GM12878 (cell line): ENCODE measurements around the gene CD82. TPM values are rescaled to one million over a fixed set of nuclear protein-coding genes. Genes with fewer than 3 reads are reported as not detected.

Experiments used
- BCL3 ChIP-seq: IDR thresholded peaks from 2 replicates; pipeline ENCODE4 v1.6.1; 2011; ENCODE audit warnings: borderline replicate concordance, low read depth, mild to moderate bottlenecking, moderate library complexity, low read length; ENCODE audit not compliant: insufficient read depth, poor library complexity, severe bottlenecking
- CHD4 ChIP-seq: fragments of 200-600 bp; sonication (generic); IDR thresholded peaks from 2 replicates; pipeline ENCODE4 v1.6.1; 2016; ENCODE audit warnings: mild to moderate bottlenecking
- CREM ChIP-seq: IDR thresholded peaks from 2 replicates; pipeline ENCODE4 v1.6.1; 2014; ENCODE audit warnings: antibody characterized with exemption, low read depth
- DPF2 ChIP-seq: fragments of 450-650 bp; IDR thresholded peaks from 2 replicates; pipeline ENCODE4 v1.6.1; 2017; ENCODE audit warnings: mild to moderate bottlenecking
- EP300 ChIP-seq, 2 experiments: fragments of 150-350 bp in 1 of 2; IDR thresholded peaks; 2 replicates each; pipeline ENCODE4 v1.6.1; 2011 to 2012; ENCODE audit warnings: low read depth in 2 of 2, low read length in 2 of 2, borderline replicate concordance in 1 of 2, improper control_type of control experiment in 1 of 2, inconsistent platforms in 1 of 2; ENCODE audit not compliant: control insufficient read depth in 1 of 2
- EZH2 ChIP-seq: IDR thresholded peaks from 2 replicates; pipeline ENCODE4 v1.6.1; 2012; ENCODE audit warnings: low read depth, mild to moderate bottlenecking, control low read depth, inconsistent platforms, low read length, borderline replicate concordance; ENCODE audit not compliant: control insufficient read depth
- HDAC6 ChIP-seq: fragments of 200-600 bp; sonication (generic); IDR thresholded peaks from one replicate; pipeline ENCODE4 v1.8.0; 2017; ENCODE audit warnings: antibody characterized with exemption; ENCODE audit not compliant: unreplicated experiment
- IKZF1 ChIP-seq: fragments of 450-650 bp; conservative IDR thresholded peaks from 2 replicates; pipeline ENCODE4 v1.6.1; 2017; ENCODE audit warnings: antibody characterized with exemption, mild to moderate bottlenecking
- MLLT1 ChIP-seq: fragments of 450-650 bp; IDR thresholded peaks from 2 replicates; pipeline ENCODE4 v1.6.1; 2016; ENCODE audit warnings: mild to moderate bottlenecking
- MTA2 ChIP-seq: fragments of 450-650 bp; IDR thresholded peaks from 2 replicates; pipeline ENCODE4 v1.6.1; 2016; ENCODE audit warnings: low read depth, mild to moderate bottlenecking, moderate library complexity
- NFYB ChIP-seq: IDR thresholded peaks from 2 replicates; pipeline ENCODE4 v1.6.1; 2011; ENCODE audit warnings: low read depth, mild to moderate bottlenecking, low read length, improper control_type of control experiment, moderate library complexity; ENCODE audit not compliant: insufficient read depth
- PAX5 ChIP-seq: IDR thresholded peaks from 2 replicates; pipeline ENCODE4 v1.6.1; 2011; ENCODE audit warnings: low read depth, low read length, borderline replicate concordance
- RELB ChIP-seq: fragments of 450-650 bp; IDR thresholded peaks from 2 replicates; pipeline ENCODE4 v1.6.1; 2017; ENCODE audit warnings: low read depth, mild to moderate bottlenecking, moderate library complexity
- SPI1 ChIP-seq: IDR thresholded peaks from 2 replicates; pipeline ENCODE4 v1.6.1; 2011; ENCODE audit warnings: low read depth, mild to moderate bottlenecking, low read length, moderate library complexity, borderline replicate concordance; ENCODE audit not compliant: insufficient read depth
- TBL1XR1 ChIP-seq: IDR thresholded peaks from 2 replicates; pipeline ENCODE4 v1.6.1; 2012; ENCODE audit warnings: low read depth, low read length, improper control_type of control experiment
- ZSCAN29 ChIP-seq: fragments of 450-650 bp; IDR thresholded peaks from 2 replicates; pipeline ENCODE4 v1.6.1; 2017; ENCODE audit warnings: mild to moderate bottlenecking, moderate library complexity
- polyA plus RNA-seq, 11 experiments: library from polyadenylated mRNA; depleted of rRNA in 4 of 11; unstranded in 6 of 11; stranded (reverse) in 5 of 11; fragments of >200 nt; fragmentation: Nextera tagmentation in 4 of 11; fragmentation: Illumina TruSeq in 1 of 11; extraction: Ambion mirVana in 4 of 11; extraction: Trizol in 1 of 11; gene quantifications; 1 replicate in 1 of 11; 2 replicates in 10 of 11; pipeline versions ENCODE4 v1.2.1 to v1.2.3, GENCODE V29; 2011 to 2016; ENCODE audit warnings: inconsistent platforms in 2 of 11, missing spikeins in 2 of 11, low read depth in 1 of 11
- total RNA-seq, 4 experiments: library from RNA; depleted of rRNA in 3 of 4; stranded (reverse); fragments of >200 nt in 3 of 4; fragmentation: Illumina TruSeq in 1 of 4; extraction: Trizol in 1 of 4; gene quantifications; 2 replicates each; pipeline versions ENCODE4 v1.2.1 to v1.2.3, GENCODE V29; 2013 to 2021
- TF ChIP-seq, protein P1 (sequence below): fragments of 450-650 bp; IDR thresholded peaks from 2 replicates; pipeline ENCODE4 v1.6.1; 2016; ENCODE audit warnings: mild to moderate bottlenecking
- TF ChIP-seq, protein P2 (sequence below): IDR thresholded peaks from 2 replicates; pipeline ENCODE4 v1.6.1; 2012; ENCODE audit warnings: low read depth, low read length, improper control_type of control experiment

The CD82 gene
- total and polyA plus RNA-seq, 10 of the 15 experiments (the other 5 are each of a cell fraction or from before 2014, with no cell fraction given): 5.2 to 180 (median 84.7) TPM

- TF ChIP-seq NFYB (no peak), RELB (peak; percentile 91), BCL3 (peak; percentile 83), CHD4 (no peak), TBL1XR1 (0 out of 2 replicates have a peak, but pooled peaks have one; percentile 15), PAX5 (peak; percentile 36), HDAC6 (no peak), MLLT1 (peak; percentile 78; the same call in 1 of the 2 replicates), SPI1 (peak; percentile 98), CREM (peak; percentile 50; the same call in 1 of the 2 replicates), EZH2 (no peak), DPF2 (peak; percentile 98), ZSCAN29 (0 out of 2 replicates have a peak, but pooled peaks have one; percentile 28), MTA2 (peak; percentile 71), EP300 (IDR thresholded peaks at IDR 0.05; ENCODE audit: borderline replicate concordance in 1 of 2, control insufficient read depth in 1 of 2, low read depth in 2 of 2, low read length in 2 of 2) (peak in 1 of 2 experiments; percentile 76; a peak in 1 of 4 replicates), IKZF1 (peak; percentile 95)
- TF ChIP-seq, protein P1, sequence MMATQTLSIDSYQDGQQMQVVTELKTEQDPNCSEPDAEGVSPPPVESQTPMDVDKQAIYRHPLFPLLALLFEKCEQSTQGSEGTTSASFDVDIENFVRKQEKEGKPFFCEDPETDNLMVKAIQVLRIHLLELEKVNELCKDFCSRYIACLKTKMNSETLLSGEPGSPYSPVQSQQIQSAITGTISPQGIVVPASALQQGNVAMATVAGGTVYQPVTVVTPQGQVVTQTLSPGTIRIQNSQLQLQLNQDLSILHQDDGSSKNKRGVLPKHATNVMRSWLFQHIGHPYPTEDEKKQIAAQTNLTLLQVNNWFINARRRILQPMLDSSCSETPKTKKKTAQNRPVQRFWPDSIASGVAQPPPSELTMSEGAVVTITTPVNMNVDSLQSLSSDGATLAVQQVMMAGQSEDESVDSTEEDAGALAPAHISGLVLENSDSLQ: no peak
- TF ChIP-seq, protein P2, sequence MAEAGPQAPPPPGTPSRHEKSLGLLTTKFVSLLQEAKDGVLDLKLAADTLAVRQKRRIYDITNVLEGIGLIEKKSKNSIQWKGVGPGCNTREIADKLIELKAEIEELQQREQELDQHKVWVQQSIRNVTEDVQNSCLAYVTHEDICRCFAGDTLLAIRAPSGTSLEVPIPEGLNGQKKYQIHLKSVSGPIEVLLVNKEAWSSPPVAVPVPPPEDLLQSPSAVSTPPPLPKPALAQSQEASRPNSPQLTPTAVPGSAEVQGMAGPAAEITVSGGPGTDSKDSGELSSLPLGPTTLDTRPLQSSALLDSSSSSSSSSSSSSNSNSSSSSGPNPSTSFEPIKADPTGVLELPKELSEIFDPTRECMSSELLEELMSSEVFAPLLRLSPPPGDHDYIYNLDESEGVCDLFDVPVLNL: no peak
These were observed 6.1 kb upstream of the CD82 start (continued) for GRCh38 chr11:44559207-44559939.
